HG03159 (cell line): ENCODE measurements around the gene VARS1.
"Not testable (repeated sequence)": the region's sequence is repeated elsewhere in the genome, so short reads cannot be mapped to it uniquely, and the experiment has no call there.

Experiments used
- ATAC-seq: cut with Tn5 transposase; IDR thresholded peaks from one replicate; pipeline ENCODE4 v1.9.1; 2021; ENCODE audit warnings: mild to moderate bottlenecking, moderate library complexity; ENCODE audit not compliant: unreplicated experiment

The VARS1 gene

GRCh38 chr6:31795616-31796298, at the start of gene VARS1:
Gene VARS1 (minus strand): TSS chr6:31795752. CDS start chr6:31795217, 535 bp downstream.
- ATAC-seq, result peak; percentile 74

- ATAC-seq, result no peak
Observed at GRCh38 chr6:31844507-31844906, 49.0 kb upstream of the VARS1 start.

GRCh38 chr6:31842053-31842452, 46.5 kb upstream of the VARS1 start:
- no peak for ATAC-seq

GRCh38 chr6:31839779-31840126, 44.2 kb upstream of the VARS1 start:
- not testable (repeated sequence) for ATAC-seq

GRCh38 chr6:31838968-31839367, 43.4 kb upstream of the VARS1 start:
- no peak for ATAC-seq

GRCh38 chr6:31838114-31838553, 42.6 kb upstream of the VARS1 start:
- not testable (repeated sequence) for ATAC-seq

GRCh38 chr6:31837369-31838113, 42.0 kb upstream of the VARS1 start:
- no peak for ATAC-seq

- ATAC-seq, result no peak
Observed at GRCh38 chr6:31836474-31837368, 41.2 kb upstream of the VARS1 start.

- no peak for ATAC-seq
Observed at GRCh38 chr6:31836047-31836473, 40.5 kb upstream of the VARS1 start.

- ATAC-seq, result peak; percentile 38
Observed at GRCh38 chr6:31834367-31835250, 39.1 kb upstream of the VARS1 start.

GRCh38 chr6:31831350-31832215, 36.0 kb upstream of the VARS1 start:
- ATAC-seq, result no peak

GRCh38 chr6:31830886-31831335, 35.4 kb upstream of the VARS1 start:
- no peak for ATAC-seq

GRCh38 chr6:31829633-31830283, 34.2 kb upstream of the VARS1 start:
- no peak for ATAC-seq

GRCh38 chr6:31827286-31828079, 31.9 kb upstream of the VARS1 start, which contains the start of gene HSPA1B:
Gene HSPA1B (plus strand): TSS chr6:31827738. CDS start chr6:31827951, 213 bp downstream.
- peak; percentile 60 for ATAC-seq

GRCh38 chr6:31826793-31827285, 31.3 kb upstream of the VARS1 start:
- ATAC-seq, result peak; percentile 4

- ATAC-seq, result no peak
Observed at GRCh38 chr6:31825553-31825952, 30.0 kb upstream of the VARS1 start.

- ATAC-seq, result not testable (repeated sequence)
Observed at GRCh38 chr6:31823592-31824196, 28.1 kb upstream of the VARS1 start.
